Breast epithelium (tissue), 3 donors: ENCODE data around the gene P2RY6.

ENCODE experiments used
- CTCF ChIP-seq, 3 donors: fragments of 450-650 bp; IDR thresholded peaks; one replicate each; pipeline ENCODE4 v1.5.1; 2016 to 2017; ENCODE audit warnings: antibody characterized with exemption in 3 of 3, mild to moderate bottlenecking in 3 of 3, moderate library complexity in 3 of 3
- POLR2A ChIP-seq: fragments of 450-650 bp; IDR thresholded peaks from one replicate; pipeline ENCODE4 v1.6.1; 2016; ENCODE audit warnings: antibody characterized with exemption, mild to moderate bottlenecking, moderate library complexity

GRCh38 chr11:73226297-73227006, 45.7 kb upstream of the P2RY6 start:
- TF ChIP-seq CTCF (IDR thresholded peaks at IDR 0.05) (no peak), POLR2A (no peak)
